ENCODE results near the gene FAHD2A.
"Not testable (repeated sequence)": the region's sequence is repeated elsewhere in the genome, so short reads cannot be mapped to it uniquely, and the experiment has no call there.

- not testable (repeated sequence) for TF ChIP-seq CTCF, POLR2A (IDR thresholded peaks at IDR 0.05)
These were observed 13.1 kb downstream of the FAHD2A start for GRCh38 chr2:95415561-95415960.

Measured in lower leg skin (tissue), 3 donors.